ENCODE measurements around the gene NUP37.

The NUP37 gene

GRCh38 chr12:102029141-102029540, 90.8 kb downstream of the NUP37 start:
- DNase-seq (ENCODE audit: low read depth in 2 of 3, low spot score in 1 of 3): no peak

GRCh38 chr12:102026728-102027127, 93.2 kb downstream of the NUP37 start:
- DNase-seq (ENCODE audit: low read depth in 2 of 3, low spot score in 1 of 3): no peak

GRCh38 chr12:102024765-102025164, 95.1 kb downstream of the NUP37 start:
- DNase-seq (ENCODE audit: low read depth in 2 of 3, low spot score in 1 of 3): no peak

DNA sequence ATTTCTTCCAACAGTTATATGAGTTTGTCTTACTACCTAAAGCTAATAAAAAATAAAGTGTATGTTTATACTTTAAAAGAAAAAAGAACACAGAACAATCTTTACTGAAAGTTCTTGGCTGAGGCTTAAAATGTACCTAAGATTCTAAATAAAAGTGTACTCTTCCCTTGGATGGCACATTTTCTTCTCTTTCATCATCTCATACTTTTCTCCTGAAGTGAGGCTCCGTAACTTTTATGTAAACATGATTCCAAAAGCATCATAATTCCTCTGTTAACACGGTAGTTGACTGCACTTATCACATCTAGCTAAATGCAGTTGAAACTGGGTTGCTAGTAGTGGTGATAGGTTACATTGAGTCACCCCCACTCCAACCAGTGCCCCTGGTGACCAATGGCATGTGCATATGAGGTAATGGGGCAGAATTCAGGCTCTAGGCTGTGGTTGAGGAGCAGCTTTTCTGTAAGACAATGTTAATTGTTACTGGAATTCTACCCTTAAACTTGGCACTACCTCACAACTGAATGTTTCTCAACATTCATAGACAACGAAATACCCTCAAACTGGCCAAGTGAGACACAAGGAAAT, 96.5 kb downstream of the NUP37 start:
- no peak for DNase-seq (ENCODE audit: low read depth in 2 of 3, low spot score in 1 of 3)
